ENCODE measurements around the gene CCDC186.

DNA sequence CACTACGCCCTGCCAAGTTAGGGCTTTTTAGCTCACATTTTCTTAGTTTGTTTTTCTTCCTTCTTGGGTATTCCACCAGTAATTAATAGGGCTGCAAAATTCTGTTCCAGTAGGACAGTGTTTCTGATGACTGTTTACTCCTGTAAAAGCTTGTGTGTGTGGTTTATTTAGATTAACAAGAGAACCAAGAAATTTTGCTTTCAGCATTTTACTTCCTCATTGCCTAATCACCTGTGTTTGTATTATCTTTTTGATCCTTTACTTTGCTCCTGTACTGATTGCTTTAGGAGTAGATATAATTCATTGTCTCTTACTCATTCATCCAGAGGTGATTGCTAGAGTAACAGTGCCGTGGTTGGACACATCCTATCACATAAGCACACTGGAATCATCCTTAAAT, 32.9 kb upstream of the CCDC186 start:
- TF ChIP-seq, protein P1, sequence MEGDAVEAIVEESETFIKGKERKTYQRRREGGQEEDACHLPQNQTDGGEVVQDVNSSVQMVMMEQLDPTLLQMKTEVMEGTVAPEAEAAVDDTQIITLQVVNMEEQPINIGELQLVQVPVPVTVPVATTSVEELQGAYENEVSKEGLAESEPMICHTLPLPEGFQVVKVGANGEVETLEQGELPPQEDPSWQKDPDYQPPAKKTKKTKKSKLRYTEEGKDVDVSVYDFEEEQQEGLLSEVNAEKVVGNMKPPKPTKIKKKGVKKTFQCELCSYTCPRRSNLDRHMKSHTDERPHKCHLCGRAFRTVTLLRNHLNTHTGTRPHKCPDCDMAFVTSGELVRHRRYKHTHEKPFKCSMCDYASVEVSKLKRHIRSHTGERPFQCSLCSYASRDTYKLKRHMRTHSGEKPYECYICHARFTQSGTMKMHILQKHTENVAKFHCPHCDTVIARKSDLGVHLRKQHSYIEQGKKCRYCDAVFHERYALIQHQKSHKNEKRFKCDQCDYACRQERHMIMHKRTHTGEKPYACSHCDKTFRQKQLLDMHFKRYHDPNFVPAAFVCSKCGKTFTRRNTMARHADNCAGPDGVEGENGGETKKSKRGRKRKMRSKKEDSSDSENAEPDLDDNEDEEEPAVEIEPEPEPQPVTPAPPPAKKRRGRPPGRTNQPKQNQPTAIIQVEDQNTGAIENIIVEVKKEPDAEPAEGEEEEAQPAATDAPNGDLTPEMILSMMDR (IDR thresholded peaks at IDR 0.05; ENCODE audit: poor library complexity): no peak
- TF ChIP-seq EZH2 (IDR thresholded peaks at IDR 0.05; ENCODE audit: borderline replicate concordance): no peak
